Measurements from ENCODE around the gene PPP6R1. TPM values are rescaled to one million over a fixed set of nuclear protein-coding genes. Genes with fewer than 3 reads are reported as not detected.

Gene PPP6R1
- total RNA-seq, 1 donor from 2014 or later: 39.8 TPM

- peaks cover 59% of the 10 kb centered on the region for H3K36me3 ChIP-seq
- no peak overlapping the region for H3K4me3 ChIP-seq
- H3K27ac ChIP-seq (replicated peaks): no peak overlapping the region
- peaks cover 4% of the 10 kb centered on the region for H3K4me1 ChIP-seq
- no peaks in the 10 kb centered on the region for H3K27me3 ChIP-seq (ENCODE audit: low read depth)
- DNase-seq: no peak
- no peaks in the 10 kb centered on the region for H3K9me3 ChIP-seq (replicated peaks)
- TF ChIP-seq, protein P1, sequence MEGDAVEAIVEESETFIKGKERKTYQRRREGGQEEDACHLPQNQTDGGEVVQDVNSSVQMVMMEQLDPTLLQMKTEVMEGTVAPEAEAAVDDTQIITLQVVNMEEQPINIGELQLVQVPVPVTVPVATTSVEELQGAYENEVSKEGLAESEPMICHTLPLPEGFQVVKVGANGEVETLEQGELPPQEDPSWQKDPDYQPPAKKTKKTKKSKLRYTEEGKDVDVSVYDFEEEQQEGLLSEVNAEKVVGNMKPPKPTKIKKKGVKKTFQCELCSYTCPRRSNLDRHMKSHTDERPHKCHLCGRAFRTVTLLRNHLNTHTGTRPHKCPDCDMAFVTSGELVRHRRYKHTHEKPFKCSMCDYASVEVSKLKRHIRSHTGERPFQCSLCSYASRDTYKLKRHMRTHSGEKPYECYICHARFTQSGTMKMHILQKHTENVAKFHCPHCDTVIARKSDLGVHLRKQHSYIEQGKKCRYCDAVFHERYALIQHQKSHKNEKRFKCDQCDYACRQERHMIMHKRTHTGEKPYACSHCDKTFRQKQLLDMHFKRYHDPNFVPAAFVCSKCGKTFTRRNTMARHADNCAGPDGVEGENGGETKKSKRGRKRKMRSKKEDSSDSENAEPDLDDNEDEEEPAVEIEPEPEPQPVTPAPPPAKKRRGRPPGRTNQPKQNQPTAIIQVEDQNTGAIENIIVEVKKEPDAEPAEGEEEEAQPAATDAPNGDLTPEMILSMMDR (IDR thresholded peaks at IDR 0.05; ENCODE audit: borderline replicate concordance): no peak
- intact Hi-C loops (cut with micrococcal nuclease): no loop called here
Measured at GRCh38 chr19:55273978-55274707, 15.3 kb upstream of the PPP6R1 start.

GRCh38 chr19:55272142-55272541, 13.3 kb upstream of the PPP6R1 start:
- Histone ChIP-seq H3K4me1 (no peaks in the 10 kb centered on the region), H3K36me3 (peaks cover 60% of the 10 kb centered on the region), H3K27me3 (ENCODE audit: low read depth) (no peaks in the 10 kb centered on the region), H3K4me3 (no peak overlapping the region), H3K27ac (replicated peaks) (no peak overlapping the region), H3K9me3 (replicated peaks) (no peaks in the 10 kb centered on the region)
- DNase-seq: no peak
- TF ChIP-seq, protein P1 (IDR thresholded peaks at IDR 0.05; ENCODE audit: borderline replicate concordance): no peak
- intact Hi-C loops (cut with micrococcal nuclease): no loop called here

- no peak overlapping the region for H3K27ac ChIP-seq (replicated peaks)
- intact Hi-C loops (cut with micrococcal nuclease): no loop called here
- no peaks in the 10 kb centered on the region for H3K27me3 ChIP-seq (ENCODE audit: low read depth)
- TF ChIP-seq, protein P1 (IDR thresholded peaks at IDR 0.05; ENCODE audit: borderline replicate concordance): no peak
- no peak for DNase-seq
- H3K4me3 ChIP-seq: no peak overlapping the region
- H3K36me3 ChIP-seq: peaks cover 49% of the 10 kb centered on the region
- no peaks in the 10 kb centered on the region for H3K4me1 ChIP-seq
- no peaks in the 10 kb centered on the region for H3K9me3 ChIP-seq (replicated peaks)
Measured at GRCh38 chr19:55270172-55270942, 11.5 kb upstream of the PPP6R1 start.

- DNase-seq: no peak
- intact Hi-C loops (cut with micrococcal nuclease): no loop called here
- Histone ChIP-seq H3K4me3 (no peak overlapping the region), H3K4me1 (no peaks in the 10 kb centered on the region), H3K36me3 (peaks cover 45% of the 10 kb centered on the region), H3K27me3 (ENCODE audit: low read depth) (no peaks in the 10 kb centered on the region), H3K27ac (replicated peaks) (no peak overlapping the region), H3K9me3 (replicated peaks) (no peaks in the 10 kb centered on the region)
- TF ChIP-seq, protein P1 (IDR thresholded peaks at IDR 0.05; ENCODE audit: borderline replicate concordance): no peak
Measured at GRCh38 chr19:55269299-55269698, 10.5 kb upstream of the PPP6R1 start.

GRCh38 chr19:55266840-55267239, 8.0 kb upstream of the PPP6R1 start:
- H3K9me3 ChIP-seq (replicated peaks): no peaks in the 10 kb centered on the region
- TF ChIP-seq, protein P1 (IDR thresholded peaks at IDR 0.05; ENCODE audit: borderline replicate concordance): no peak
- no peaks in the 10 kb centered on the region for H3K4me1 ChIP-seq
- no peaks in the 10 kb centered on the region for H3K27me3 ChIP-seq (ENCODE audit: low read depth)
- no peak overlapping the region for H3K27ac ChIP-seq (replicated peaks)
- intact Hi-C loops (cut with micrococcal nuclease): no loop called here
- no peak for DNase-seq
- H3K36me3 ChIP-seq: peaks cover 28% of the 10 kb centered on the region
- H3K4me3 ChIP-seq: no peak overlapping the region

Data from left ventricle myocardium inferior (tissue), 1 donor.